NB4 (cell line): ENCODE data around the gene CFD.

Experiments
- CTCF ChIP-seq: IDR thresholded peaks from one replicate; pipeline ENCODE4 v1.5.1; 2012; ENCODE audit warnings: low read depth, low read length
- MAX ChIP-seq: IDR thresholded peaks from 2 replicates; pipeline ENCODE4 v1.6.1; 2011; ENCODE audit warnings: low read depth, low read length
- POLR2A ChIP-seq: IDR thresholded peaks from 2 replicates; pipeline ENCODE4 v1.6.1; 2011; ENCODE audit warnings: mild to moderate bottlenecking; ENCODE audit not compliant: insufficient read length; ENCODE audit errors: extremely low read depth

GRCh38 chr19:875265-875879 lies 15.9 kb downstream of the CFD start:
- TF ChIP-seq CTCF = no peak
- no peak for TF ChIP-seq MAX
- no peak for TF ChIP-seq POLR2A
